ENCODE data around the gene DRC7.
A peak's percentile ranks its signal among the peaks of the same experiment; 100 is the strongest.
"Not testable (repeated sequence)": the region's sequence is repeated elsewhere in the genome, so short reads cannot be mapped to it uniquely, and the experiment has no call there.

The DRC7 gene

GRCh38 chr16:57728336-57729181, 34.0 kb downstream of the DRC7 start:
- TF ChIP-seq ZFX (IDR thresholded peaks at IDR 0.05) (no peak), CTCF (conservative IDR thresholded peaks at IDR 0.05) (no peak)
- H3K27ac ChIP-seq, result no peak overlapping the region

GRCh38 chr16:57729182-57729484, 34.5 kb downstream of the DRC7 start:
- TF ChIP-seq ZFX (IDR thresholded peaks at IDR 0.05), result no peak
- TF ChIP-seq CTCF (conservative IDR thresholded peaks at IDR 0.05), result no peak
- no peak overlapping the region for H3K27ac ChIP-seq

- H3K27ac ChIP-seq, result not testable (repeated sequence)
These were observed 35.2 kb downstream of the DRC7 start for GRCh38 chr16:57729852-57730251.

- TF ChIP-seq ZFX (IDR thresholded peaks at IDR 0.05) (no peak), CTCF (conservative IDR thresholded peaks at IDR 0.05) (no peak)
- no peak overlapping the region for H3K27ac ChIP-seq
These were observed 36.4 kb downstream of the DRC7 start for GRCh38 chr16:57730771-57731730.

GRCh38 chr16:57732037-57732436, 37.4 kb downstream of the DRC7 start:
- no peak overlapping the region for H3K27ac ChIP-seq
- no peak for TF ChIP-seq ZFX (IDR thresholded peaks at IDR 0.05)

GRCh38 chr16:57732714-57733113, 38.1 kb downstream of the DRC7 start:
- no peak overlapping the region for H3K27ac ChIP-seq
- TF ChIP-seq ZFX (IDR thresholded peaks at IDR 0.05) (no peak), CTCF (conservative IDR thresholded peaks at IDR 0.05) (no peak)

- H3K27ac ChIP-seq, result peak overlapping the region; percentile 87
- TF ChIP-seq ZFX (IDR thresholded peaks at IDR 0.05) (no peak), CTCF (conservative IDR thresholded peaks at IDR 0.05) (no peak)
These were observed 39.8 kb downstream of the DRC7 start for GRCh38 chr16:57734308-57734924.

Data from C4-2B (cell line).